GM12874 (cell line): ENCODE measurements around the gene ELOVL2.

Experiments used
- TF ChIP-seq, protein P1 (sequence below): IDR thresholded peaks from 2 replicates; pipeline ENCODE4 v1.5.1; 2011; ENCODE audit warnings: low read depth, mild to moderate bottlenecking, control low read depth, low read length, moderate library complexity; ENCODE audit not compliant: insufficient read depth

Gene ELOVL2

DNA sequence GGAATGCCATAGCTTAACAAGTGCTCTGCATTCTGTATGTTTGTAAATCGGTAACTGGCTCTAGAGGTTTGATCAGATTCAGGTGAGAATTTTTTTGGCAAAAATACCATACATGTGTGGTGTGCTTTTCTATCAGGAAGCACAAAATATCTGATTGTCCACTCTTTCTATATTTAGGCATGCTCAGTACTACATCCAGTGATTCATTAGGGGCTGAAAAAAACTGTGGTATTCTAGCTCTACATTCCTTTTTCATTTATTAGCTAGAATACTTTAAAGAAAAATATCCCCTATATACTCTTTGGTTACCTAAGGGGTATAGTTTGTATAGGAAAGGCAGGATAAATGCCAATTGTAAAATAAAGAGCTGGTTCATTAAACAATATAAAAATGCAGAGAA lies 10.6 kb upstream of the ELOVL2 start:
- TF ChIP-seq, protein P1, sequence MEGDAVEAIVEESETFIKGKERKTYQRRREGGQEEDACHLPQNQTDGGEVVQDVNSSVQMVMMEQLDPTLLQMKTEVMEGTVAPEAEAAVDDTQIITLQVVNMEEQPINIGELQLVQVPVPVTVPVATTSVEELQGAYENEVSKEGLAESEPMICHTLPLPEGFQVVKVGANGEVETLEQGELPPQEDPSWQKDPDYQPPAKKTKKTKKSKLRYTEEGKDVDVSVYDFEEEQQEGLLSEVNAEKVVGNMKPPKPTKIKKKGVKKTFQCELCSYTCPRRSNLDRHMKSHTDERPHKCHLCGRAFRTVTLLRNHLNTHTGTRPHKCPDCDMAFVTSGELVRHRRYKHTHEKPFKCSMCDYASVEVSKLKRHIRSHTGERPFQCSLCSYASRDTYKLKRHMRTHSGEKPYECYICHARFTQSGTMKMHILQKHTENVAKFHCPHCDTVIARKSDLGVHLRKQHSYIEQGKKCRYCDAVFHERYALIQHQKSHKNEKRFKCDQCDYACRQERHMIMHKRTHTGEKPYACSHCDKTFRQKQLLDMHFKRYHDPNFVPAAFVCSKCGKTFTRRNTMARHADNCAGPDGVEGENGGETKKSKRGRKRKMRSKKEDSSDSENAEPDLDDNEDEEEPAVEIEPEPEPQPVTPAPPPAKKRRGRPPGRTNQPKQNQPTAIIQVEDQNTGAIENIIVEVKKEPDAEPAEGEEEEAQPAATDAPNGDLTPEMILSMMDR, result no peak

GRCh38 chr6:11053307-11053706 lies 9.2 kb upstream of the ELOVL2 start:
- TF ChIP-seq, protein P1, result no peak

DNA sequence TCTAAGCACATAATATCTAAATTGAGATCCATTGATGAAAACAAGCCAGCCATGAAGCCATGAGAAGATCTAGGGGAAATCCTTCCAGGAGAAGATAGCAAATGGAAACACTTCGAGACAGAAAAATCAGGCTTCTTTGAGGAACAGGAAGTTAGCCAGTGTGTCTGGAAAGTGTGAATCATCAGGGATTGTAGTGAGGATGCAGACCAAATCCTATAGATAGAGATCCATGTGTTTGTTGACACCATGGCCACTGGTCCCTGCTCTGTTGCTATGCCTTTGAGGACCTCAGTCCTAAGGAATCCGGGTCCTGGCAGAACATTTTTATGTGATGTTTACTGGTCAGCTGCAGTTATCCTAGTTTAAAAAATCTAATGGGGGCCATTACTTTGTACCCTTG lies 6.6 kb upstream of the ELOVL2 start:
- TF ChIP-seq, protein P1, result no peak

DNA sequence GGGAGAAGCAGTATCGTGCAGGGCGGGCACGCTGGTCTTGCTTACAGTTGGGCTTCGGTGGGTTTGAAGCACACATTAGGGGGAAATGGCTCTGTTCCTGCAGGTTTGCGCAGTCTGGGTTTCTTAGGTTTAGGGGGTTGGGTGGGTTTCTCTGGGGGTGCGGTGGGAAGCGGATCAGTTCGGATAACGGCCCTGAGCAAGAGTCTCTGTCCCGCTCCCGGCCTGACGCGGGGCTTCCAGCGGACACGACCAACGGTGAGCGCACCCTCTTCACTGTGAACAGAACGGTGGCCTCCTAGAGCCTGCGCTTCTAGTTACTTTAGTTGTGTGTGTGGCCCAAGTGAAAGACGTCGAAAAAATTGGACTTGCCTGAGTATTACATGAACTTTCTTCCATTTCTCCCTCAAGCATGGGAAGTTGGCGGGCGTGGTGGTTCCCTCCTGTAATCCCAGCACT lies 635 bp upstream of the ELOVL2 start:
- TF ChIP-seq, protein P1, result no peak

- TF ChIP-seq, protein P1, result no peak
Observed at GRCh38 chr6:11043378-11043960, 636 bp downstream of the ELOVL2 start.

GRCh38 chr6:11042750-11043377 lies 1.2 kb downstream of the ELOVL2 start:
- TF ChIP-seq, protein P1, result no peak

GRCh38 chr6:11042025-11042749 lies 1.9 kb downstream of the ELOVL2 start:
- TF ChIP-seq, protein P1, result no peak
